A549 (cell line): ENCODE data around the gene URB2. TPM values are rescaled to one million over a fixed set of nuclear protein-coding genes. Genes with fewer than 3 reads are reported as not detected.

Experiments
- ATAC-seq, 2 experiments: fragments of 200-7000 bp in 1 of 2; fragments of >200 bp in 1 of 2; cut with Nextera tagmentation in 1 of 2; cut with Tn5 transposase in 1 of 2; 3 replicates each; pipeline versions ENCODE4 v1.8.0 to v1.9.1; 2018 to 2020; ENCODE audit warnings: mild to moderate bottlenecking in 1 of 2, moderate library complexity in 1 of 2
- CTCF ChIA-PET: fragments of 300-600 bp; sonication (Branson Sonifier 250); formaldehyde crosslinking; extraction: SDS; loops from one replicate; lab custom pipeline; 2021; ENCODE audit warnings: antibody characterized with exemption, inconsistent platforms; lab: Yijun Ruan, JAX
- POLR2A ChIA-PET: fragments of 350-600 bp; formaldehyde crosslinking; extraction: SDS; loops from one replicate; lab custom pipeline; 2021; ENCODE audit warnings: antibody characterized with exemption, inconsistent platforms; lab: Yijun Ruan, JAX
- DNase-seq, 2 experiments: peaks; one replicate each; pipeline versions ENCODE4 v3.0.0 to v3.0.0-alpha.2; 2011 to 2016; ENCODE audit warnings: low read depth in 1 of 2, low spot score in 1 of 2
- FAIRE-seq: peaks from 2 replicates; lab custom pipeline; 2011; peaks lifted over from hg19 to GRCh38; lab: Jason Lieb, UNC
- H3K27ac ChIP-seq, 2 experiments: fragments of >200 bp; sonication (Bioruptor Twin); formaldehyde crosslinking; 3 replicates each; pipeline ENCODE4 v1.5.1; 2016 to 2017
- H3K4me1 ChIP-seq: fragments of >200 bp; sonication (Bioruptor Twin); formaldehyde crosslinking; 3 replicates; pipeline ENCODE4 v1.6.1; 2016
- H3K4me2 ChIP-seq: fragments of >200 bp; sonication (Bioruptor Twin); formaldehyde crosslinking; 3 replicates; pipeline ENCODE4 v1.6.1; 2016
- H3K4me3 ChIP-seq: fragments of >200 bp; sonication (Bioruptor Twin); formaldehyde crosslinking; 3 replicates; pipeline ENCODE4 v1.5.1; 2016
- H3K9me3 ChIP-seq: fragments of >200 bp; sonication (Bioruptor Twin); formaldehyde crosslinking; 3 replicates; pipeline ENCODE4 v1.6.1; 2016
- ATOH8 ChIP-seq: fragments of 250-450 bp; sonication (Bioruptor Pico); IDR thresholded peaks from 2 replicates; pipeline ENCODE4 v1.5.0; 2020; ENCODE audit warnings: low read depth, mild to moderate bottlenecking, moderate library complexity
- BHLHE40 ChIP-seq: IDR thresholded peaks from 2 replicates; pipeline ENCODE4 v1.6.1; 2012; ENCODE audit warnings: low read depth, low read length, inconsistent platforms
- CBX2 ChIP-seq: fragments of 200-600 bp; sonication (generic); IDR thresholded peaks from 2 replicates; pipeline ENCODE4 v1.6.1; 2016; ENCODE audit warnings: low read depth, mild to moderate bottlenecking, borderline replicate concordance
- CBX8 ChIP-seq: fragments of 200-600 bp; sonication (generic); IDR thresholded peaks from 2 replicates; pipeline ENCODE4 v1.6.1; 2016
- CEBPB ChIP-seq, 2 experiments: fragments of >200 bp in 1 of 2; sonication (Bioruptor Twin) in 1 of 2; formaldehyde crosslinking in 1 of 2; IDR thresholded peaks; 2 replicates each; pipeline ENCODE4 v1.6.1; 2012 to 2016
- E2F6 ChIP-seq: IDR thresholded peaks from 2 replicates; pipeline ENCODE4 v1.6.1; 2012; ENCODE audit warnings: low read depth, borderline replicate concordance
- EHF ChIP-seq: fragments of 250-450 bp; sonication (Bioruptor Pico); IDR thresholded peaks from 2 replicates; pipeline ENCODE4 v1.5.0; 2020; ENCODE audit warnings: mild to moderate bottlenecking
- ELK1 ChIP-seq: fragments of 150-350 bp; IDR thresholded peaks from 2 replicates; pipeline ENCODE4 v1.6.1; 2014; ENCODE audit warnings: low read depth, mild to moderate bottlenecking, low read length
- EP300 ChIP-seq, 2 experiments: fragments of >200 bp; sonication (Bioruptor Twin); formaldehyde crosslinking; IDR thresholded peaks; 2 replicates in 1 of 2; 3 replicates in 1 of 2; pipeline ENCODE4 v1.6.1; 2016 to 2017
- HDAC2 ChIP-seq: fragments of 200-600 bp; sonication (generic); IDR thresholded peaks from 2 replicates; pipeline ENCODE4 v1.6.1; 2016
- HMGXB4 ChIP-seq: fragments of 250-450 bp; sonication (Bioruptor Pico); IDR thresholded peaks from 2 replicates; pipeline ENCODE4 v1.5.0; 2021; ENCODE audit warnings: mild to moderate bottlenecking, moderate library complexity, borderline replicate concordance
- HOXB13 ChIP-seq: fragments of 250-450 bp; sonication (Bioruptor Pico); IDR thresholded peaks from 2 replicates; pipeline ENCODE4 v1.5.0; 2020; ENCODE audit warnings: low read depth, mild to moderate bottlenecking, moderate library complexity
- HOXB5 ChIP-seq: fragments of 250-450 bp; sonication (Bioruptor Pico); IDR thresholded peaks from 2 replicates; pipeline ENCODE4 v1.5.0; 2020; ENCODE audit warnings: mild to moderate bottlenecking, moderate library complexity
- JUN ChIP-seq, 2 experiments: fragments of >200 bp; sonication (Bioruptor Twin); formaldehyde crosslinking; IDR thresholded peaks; 2 replicates in 1 of 2; 3 replicates in 1 of 2; pipeline ENCODE4 v1.6.1; 2016 to 2017
- MAFK ChIP-seq: fragments of 450-650 bp; IDR thresholded peaks from 2 replicates; pipeline ENCODE4 v1.6.1; 2014; ENCODE audit not compliant: partially characterized antibody
- MAX ChIP-seq: IDR thresholded peaks from 2 replicates; pipeline ENCODE4 v1.6.1; 2012
- MYC ChIP-seq: IDR thresholded peaks from 2 replicates; pipeline ENCODE4 v1.6.1; 2012; ENCODE audit warnings: mild to moderate bottlenecking, inconsistent platforms, low read length, improper control_type of control experiment, borderline replicate concordance
- NFE2L2 ChIP-seq: fragments of 150-350 bp; conservative IDR thresholded peaks from 2 replicates; pipeline ENCODE4 v1.6.1; 2014; ENCODE audit warnings: low read length
- NR3C1 ChIP-seq: fragments of >200 bp; sonication (Bioruptor Twin); formaldehyde crosslinking; IDR thresholded peaks from 3 replicates; pipeline ENCODE4 v1.6.1; 2017
- POLR2A ChIP-seq: IDR thresholded peaks from 2 replicates; pipeline ENCODE4 v1.6.1; 2012; ENCODE audit warnings: mild to moderate bottlenecking, low read length
- POLR2AphosphoS2 ChIP-seq: conservative IDR thresholded peaks from 2 replicates; pipeline ENCODE4 v1.6.1; 2012; ENCODE audit warnings: low read length, improper control_type of control experiment, inconsistent platforms
- RARB ChIP-seq: fragments of 250-450 bp; sonication (Bioruptor Pico); IDR thresholded peaks from 2 replicates; pipeline ENCODE4 v1.8.0; 2021; ENCODE audit warnings: mild to moderate bottlenecking, moderate library complexity
- SMC3 ChIP-seq: fragments of >200 bp; sonication (Bioruptor Twin); formaldehyde crosslinking; IDR thresholded peaks from 3 replicates; pipeline ENCODE4 v1.6.1; 2018; ENCODE audit warnings: inconsistent platforms
- SREBF2 ChIP-seq: fragments of 450-650 bp; IDR thresholded peaks from 2 replicates; pipeline ENCODE4 v1.6.1; 2014; ENCODE audit warnings: mild to moderate bottlenecking, moderate library complexity
- TP53 ChIP-seq: fragments of 250-450 bp; sonication (Bioruptor Pico); IDR thresholded peaks from 2 replicates; pipeline ENCODE4 v1.5.0; 2021; ENCODE audit warnings: mild to moderate bottlenecking, moderate library complexity
- ZC3H11A ChIP-seq: fragments of 450-650 bp; IDR thresholded peaks from 2 replicates; pipeline ENCODE4 v1.6.1; 2014; ENCODE audit warnings: antibody characterized with exemption, mild to moderate bottlenecking
- WGBS: methylation state at CpG from one replicate; pipeline ENCODE4 v1.1.6; 2017; ENCODE audit errors: missing lambda C conversion rate; 5-methylcytosine and 5-hydroxymethylcytosine counted together
- polyA plus RNA-seq, 4 experiments: library from polyadenylated mRNA; depleted of rRNA in 3 of 4; stranded (reverse); fragments of >200 nt; fragmentation: RNase III in 1 of 4; extraction: RNeasy Plus Mini Kit Qiagen cat#74134 plus additional on column Dnase treatment in 1 of 4; gene quantifications; 2 replicates in 3 of 4; 3 replicates in 1 of 4; pipeline ENCODE4 v1.2.3, GENCODE V29; 2011 to 2017

URB2 gene
- polyA plus RNA-seq, 2 of the 4 experiments (the other 2 are of a cell fraction) = 13.7 to 15.7 TPM

- ATAC-seq (no peak), DNase-seq (no peak), FAIRE-seq (no peak)
Measured at GRCh38 chr1:229642376-229642775, 16.3 kb downstream of the URB2 start.

GRCh38 chr1:229642970-229643369, 16.9 kb downstream of the URB2 start:
- H3K27ac ChIP-seq = no peak overlapping the region
- no peaks in the 10 kb centered on the region for H3K4me1 ChIP-seq
- ChIA-PET CTCF (no interaction called here), POLR2A (no interaction called here)
- no peak for DNase-seq
- H3K9me3 ChIP-seq = no peaks in the 10 kb centered on the region
- H3K4me2 ChIP-seq = no peak overlapping the region
- TF ChIP-seq HDAC2 (no peak), POLR2A (no peak), EHF (CRISPR knock-in tag) (no peak), HMGXB4 (no peak), ZC3H11A (no peak), MAFK (no peak), POLR2AphosphoS2 (no peak), CEBPB (IDR thresholded peaks at IDR 0.05) (no peak), RARB (no peak), JUN (IDR thresholded peaks at IDR 0.05) (no peak), CBX8 (no peak), MYC (no peak)
- TF ChIP-seq, all 56 proteins: peak for 0
- ATAC-seq (no peak), FAIRE-seq (no peak)
- H3K4me3 ChIP-seq = no peak overlapping the region
- 93% methylated on average over 4 of the region's 4 CpGs for WGBS

More at GRCh38 chr1:229642376-229642775, 16.3 kb downstream of the URB2 start:
- CTCF ChIA-PET = no interaction called here
- Histone ChIP-seq H3K9me3 (no peaks in the 10 kb centered on the region), H3K4me1 (no peaks in the 10 kb centered on the region), H3K27ac (no peak overlapping the region), H3K4me2 (no peak overlapping the region), H3K4me3 (no peak overlapping the region)
- POLR2A ChIA-PET = no interaction called here
- no peak for TF ChIP-seq TP53
- TF ChIP-seq SMC3 = no peak
- no peak for TF ChIP-seq MAX
- no peak for TF ChIP-seq SREBF2
- TF ChIP-seq E2F6 = no peak
- no peak for TF ChIP-seq HOXB13 (CRISPR knock-in tag)
- no peak for TF ChIP-seq ATOH8 (CRISPR knock-in tag)
- no peak for TF ChIP-seq HDAC2
- no peak for TF ChIP-seq JUN (IDR thresholded peaks at IDR 0.05)
- no peak for TF ChIP-seq NFE2L2
- no peak for TF ChIP-seq NR3C1
- TF ChIP-seq BHLHE40 = no peak
- TF ChIP-seq EP300 (IDR thresholded peaks at IDR 0.05) = no peak
- TF ChIP-seq ELK1 = no peak
- TF ChIP-seq HOXB5 = no peak
- no peak for TF ChIP-seq EHF (CRISPR knock-in tag)
- TF ChIP-seq CBX2 = no peak
- 88% methylated on average over 5 of the region's 5 CpGs for WGBS
